Measurements from ENCODE around the gene FGD2.
"Not testable (repeated sequence)": the region's sequence is repeated elsewhere in the genome, so short reads cannot be mapped to it uniquely, and the experiment has no call there.

Gene FGD2

GRCh38 chr6:37041521-37041920 is 36.1 kb downstream of the FGD2 start:
- Histone ChIP-seq H2BK5ac (ENCODE audit: low read length) (no peak overlapping the region), H3K27ac (ENCODE audit: low read depth, low read length) (no peak overlapping the region), H4K8ac (ENCODE audit: low read depth, low read length) (no peak overlapping the region), H3K4ac (ENCODE audit: low read depth, low read length) (no peak overlapping the region), H2AK5ac (ENCODE audit: low read length) (no peak overlapping the region), H3K18ac (ENCODE audit: low read length) (no peak overlapping the region), H3K4me2 (ENCODE audit: low read length) (no peak overlapping the region), H3K36me3 (ENCODE audit: control insufficient read depth, insufficient read depth, low read length) (no peaks in the 10 kb centered on the region), H3K56ac (ENCODE audit: low read length) (no peak overlapping the region), H3K23ac (ENCODE audit: low read length) (no peak overlapping the region), H3K4me3 (ENCODE audit: low read length) (no peak overlapping the region), H3K27me3 (ENCODE audit: insufficient read depth, low read length, poor library complexity) (no peaks in the 10 kb centered on the region), H3K4me1 (ENCODE audit: control insufficient read depth, low read depth, low read length) (no peaks in the 10 kb centered on the region), H2BK15ac (replicated peaks; ENCODE audit: low read depth) (no peak overlapping the region), H3K79me2 (ENCODE audit: control insufficient read depth, insufficient read depth, low read length) (no peaks in the 10 kb centered on the region), H2BK120ac (ENCODE audit: low read depth, low read length) (no peak overlapping the region), H3K79me1 (ENCODE audit: low read length) (no peaks in the 10 kb centered on the region), H3K9ac (ENCODE audit: low read length) (no peak overlapping the region), H4K5ac (ENCODE audit: low read length) (no peak overlapping the region)
- WGBS (ENCODE audit: extremely low coverage, insufficient coverage, low lambda C conversion rate): no CpG with 5 or more reads among the region's 6 CpGs
- no peak for DNase-seq

GRCh38 chr6:37042150-37042549 is 36.7 kb downstream of the FGD2 start:
- H3K27me3 ChIP-seq (ENCODE audit: insufficient read depth, low read length, poor library complexity): no peaks in the 10 kb centered on the region
- H2BK15ac ChIP-seq (replicated peaks; ENCODE audit: low read depth): no peak overlapping the region
- H3K4me1 ChIP-seq (ENCODE audit: control insufficient read depth, low read depth, low read length): no peaks in the 10 kb centered on the region
- H3K23ac ChIP-seq (ENCODE audit: low read length): no peak overlapping the region
- H4K8ac ChIP-seq (ENCODE audit: low read depth, low read length): no peak overlapping the region
- no peaks in the 10 kb centered on the region for H3K79me2 ChIP-seq (ENCODE audit: control insufficient read depth, insufficient read depth, low read length)
- H3K36me3 ChIP-seq (ENCODE audit: control insufficient read depth, insufficient read depth, low read length): no peaks in the 10 kb centered on the region
- no peak overlapping the region for H3K4ac ChIP-seq (ENCODE audit: low read depth, low read length)
- WGBS (ENCODE audit: extremely low coverage, insufficient coverage, low lambda C conversion rate): no CpG with 5 or more reads among the region's 3 CpGs
- H3K18ac ChIP-seq (ENCODE audit: low read length): no peak overlapping the region
- no peaks in the 10 kb centered on the region for H3K79me1 ChIP-seq (ENCODE audit: low read length)
- H3K4me3 ChIP-seq (ENCODE audit: low read length): no peak overlapping the region
- no peak overlapping the region for H2BK5ac ChIP-seq (ENCODE audit: low read length)
- H2AK5ac ChIP-seq (ENCODE audit: low read length): no peak overlapping the region
- H3K56ac ChIP-seq (ENCODE audit: low read length): no peak overlapping the region
- no peak for DNase-seq
- H2BK120ac ChIP-seq (ENCODE audit: low read depth, low read length): no peak overlapping the region
- no peak overlapping the region for H4K5ac ChIP-seq (ENCODE audit: low read length)
- H3K27ac ChIP-seq (ENCODE audit: low read depth, low read length): no peak overlapping the region
- no peak overlapping the region for H3K4me2 ChIP-seq (ENCODE audit: low read length)
- no peak overlapping the region for H3K9ac ChIP-seq (ENCODE audit: low read length)

GRCh38 chr6:37043091-37043490 is 37.6 kb downstream of the FGD2 start:
- not testable (repeated sequence) for H3K79me2 ChIP-seq (ENCODE audit: control insufficient read depth, insufficient read depth, low read length); H3K4me3 ChIP-seq (ENCODE audit: low read length); H3K4me1 ChIP-seq (ENCODE audit: control insufficient read depth, low read depth, low read length); H2AK5ac ChIP-seq (ENCODE audit: low read length); H2BK5ac ChIP-seq (ENCODE audit: low read length); H3K79me1 ChIP-seq (ENCODE audit: low read length); H3K9ac ChIP-seq (ENCODE audit: low read length); H3K56ac ChIP-seq (ENCODE audit: low read length); H3K18ac ChIP-seq (ENCODE audit: low read length); H2BK120ac ChIP-seq (ENCODE audit: low read depth, low read length); H4K8ac ChIP-seq (ENCODE audit: low read depth, low read length); H2BK15ac ChIP-seq (replicated peaks; ENCODE audit: low read depth); H3K4ac ChIP-seq (ENCODE audit: low read depth, low read length); H3K23ac ChIP-seq (ENCODE audit: low read length); H3K4me2 ChIP-seq (ENCODE audit: low read length); H3K36me3 ChIP-seq (ENCODE audit: control insufficient read depth, insufficient read depth, low read length); DNase-seq; H4K5ac ChIP-seq (ENCODE audit: low read length); H3K27me3 ChIP-seq (ENCODE audit: insufficient read depth, low read length, poor library complexity); H3K27ac ChIP-seq (ENCODE audit: low read depth, low read length)
- WGBS (ENCODE audit: extremely low coverage, insufficient coverage, low lambda C conversion rate): no CpG with 5 or more reads among the region's 3 CpGs

DNA sequence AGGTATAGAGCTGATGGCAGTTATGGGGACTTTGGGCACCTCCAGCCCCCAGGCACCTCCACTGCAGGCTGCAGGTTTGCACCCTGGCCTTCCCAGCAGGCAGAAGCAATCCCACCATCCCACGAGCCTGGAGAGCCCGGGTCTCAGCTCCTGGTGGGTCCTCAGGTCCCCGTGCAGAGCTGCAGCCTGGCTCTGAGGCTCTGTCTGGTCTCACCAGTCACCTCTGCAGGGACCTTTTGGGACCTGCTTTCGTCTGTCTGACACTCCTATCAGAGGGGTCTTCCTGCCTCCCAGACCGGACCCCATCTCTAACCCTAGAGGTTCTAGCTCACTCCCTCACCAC is 41.9 kb downstream of the FGD2 start:
- no peak overlapping the region for H3K18ac ChIP-seq (ENCODE audit: low read length)
- H3K4me1 ChIP-seq (ENCODE audit: control insufficient read depth, low read depth, low read length): peaks cover 4% of the 10 kb centered on the region
- no peaks in the 10 kb centered on the region for H3K79me1 ChIP-seq (ENCODE audit: low read length)
- no peak overlapping the region for H2AK5ac ChIP-seq (ENCODE audit: low read length)
- no peak for DNase-seq
- H3K23ac ChIP-seq (ENCODE audit: low read length): no peak overlapping the region
- no peak overlapping the region for H3K27ac ChIP-seq (ENCODE audit: low read depth, low read length)
- no peaks in the 10 kb centered on the region for H3K27me3 ChIP-seq (ENCODE audit: insufficient read depth, low read length, poor library complexity)
- no CpG with 5 or more reads among the region's 5 CpGs for WGBS (ENCODE audit: extremely low coverage, insufficient coverage, low lambda C conversion rate)
- no peak overlapping the region for H3K4me3 ChIP-seq (ENCODE audit: low read length)
- H3K9ac ChIP-seq (ENCODE audit: low read length): no peak overlapping the region
- H4K5ac ChIP-seq (ENCODE audit: low read length): no peak overlapping the region
- H3K36me3 ChIP-seq (ENCODE audit: control insufficient read depth, insufficient read depth, low read length): no peaks in the 10 kb centered on the region
- no peak overlapping the region for H2BK5ac ChIP-seq (ENCODE audit: low read length)
- H4K8ac ChIP-seq (ENCODE audit: low read depth, low read length): no peak overlapping the region
- H2BK15ac ChIP-seq (replicated peaks; ENCODE audit: low read depth): no peak overlapping the region
- no peak overlapping the region for H3K56ac ChIP-seq (ENCODE audit: low read length)
- no peak overlapping the region for H3K4ac ChIP-seq (ENCODE audit: low read depth, low read length)
- no peak overlapping the region for H3K4me2 ChIP-seq (ENCODE audit: low read length)
- H3K79me2 ChIP-seq (ENCODE audit: control insufficient read depth, insufficient read depth, low read length): no peaks in the 10 kb centered on the region
- no peak overlapping the region for H2BK120ac ChIP-seq (ENCODE audit: low read depth, low read length)

- Histone ChIP-seq H3K4me2 (ENCODE audit: low read length) (no peak overlapping the region), H3K27me3 (ENCODE audit: insufficient read depth, low read length, poor library complexity) (no peaks in the 10 kb centered on the region), H3K79me1 (ENCODE audit: low read length) (no peaks in the 10 kb centered on the region), H3K9ac (ENCODE audit: low read length) (no peak overlapping the region), H3K23ac (ENCODE audit: low read length) (no peak overlapping the region), H3K4ac (ENCODE audit: low read depth, low read length) (no peak overlapping the region), H4K5ac (ENCODE audit: low read length) (no peak overlapping the region), H3K79me2 (ENCODE audit: control insufficient read depth, insufficient read depth, low read length) (no peaks in the 10 kb centered on the region), H3K4me1 (ENCODE audit: control insufficient read depth, low read depth, low read length) (peaks cover 4% of the 10 kb centered on the region), H4K8ac (ENCODE audit: low read depth, low read length) (no peak overlapping the region), H3K36me3 (ENCODE audit: control insufficient read depth, insufficient read depth, low read length) (no peaks in the 10 kb centered on the region), H3K27ac (ENCODE audit: low read depth, low read length) (no peak overlapping the region), H2AK5ac (ENCODE audit: low read length) (no peak overlapping the region), H2BK120ac (ENCODE audit: low read depth, low read length) (no peak overlapping the region), H3K4me3 (ENCODE audit: low read length) (no peak overlapping the region), H3K56ac (ENCODE audit: low read length) (no peak overlapping the region), H2BK5ac (ENCODE audit: low read length) (no peak overlapping the region), H3K18ac (ENCODE audit: low read length) (no peak overlapping the region), H2BK15ac (replicated peaks; ENCODE audit: low read depth) (no peak overlapping the region)
- WGBS (ENCODE audit: extremely low coverage, insufficient coverage, low lambda C conversion rate): no CpG with 5 or more reads among the region's 10 CpGs
- no peak for DNase-seq
Measured at GRCh38 chr6:37047689-37048402, 42.4 kb downstream of the FGD2 start.

DNA sequence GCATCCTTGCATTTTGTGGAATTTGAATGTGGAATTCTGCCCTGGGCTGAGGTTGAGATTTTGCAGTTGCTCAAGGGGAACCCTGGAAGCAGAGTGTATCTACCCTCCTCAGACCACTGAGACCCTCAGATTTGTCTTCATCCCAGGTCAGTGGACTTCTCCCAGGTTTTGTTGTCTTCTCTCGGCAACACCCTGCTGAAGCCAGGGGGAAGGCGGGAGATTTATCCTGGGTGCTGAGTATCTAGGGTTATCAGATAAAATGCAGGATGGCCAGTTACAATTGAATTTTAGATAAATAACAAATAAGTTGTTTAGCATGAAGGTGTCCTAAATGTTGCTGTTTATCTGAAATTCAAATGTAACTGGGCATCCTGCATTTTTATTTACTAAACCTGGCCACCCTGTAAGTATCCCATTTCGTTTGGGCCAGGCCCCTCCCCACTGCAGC is 43.0 kb downstream of the FGD2 start:
- no peak overlapping the region for H3K9ac ChIP-seq (ENCODE audit: low read length)
- H4K5ac ChIP-seq (ENCODE audit: low read length): no peak overlapping the region
- DNase-seq: no peak
- no peak overlapping the region for H3K4me3 ChIP-seq (ENCODE audit: low read length)
- no peak overlapping the region for H2BK5ac ChIP-seq (ENCODE audit: low read length)
- H2BK120ac ChIP-seq (ENCODE audit: low read depth, low read length): no peak overlapping the region
- H2AK5ac ChIP-seq (ENCODE audit: low read length): no peak overlapping the region
- no peak overlapping the region for H3K23ac ChIP-seq (ENCODE audit: low read length)
- no peak overlapping the region for H3K4ac ChIP-seq (ENCODE audit: low read depth, low read length)
- no CpG with 5 or more reads among the region's 3 CpGs for WGBS (ENCODE audit: extremely low coverage, insufficient coverage, low lambda C conversion rate)
- no peak overlapping the region for H3K18ac ChIP-seq (ENCODE audit: low read length)
- H3K27me3 ChIP-seq (ENCODE audit: insufficient read depth, low read length, poor library complexity): no peaks in the 10 kb centered on the region
- H4K8ac ChIP-seq (ENCODE audit: low read depth, low read length): no peak overlapping the region
- H2BK15ac ChIP-seq (replicated peaks; ENCODE audit: low read depth): no peak overlapping the region
- H3K4me2 ChIP-seq (ENCODE audit: low read length): no peak overlapping the region
- no peak overlapping the region for H3K27ac ChIP-seq (ENCODE audit: low read depth, low read length)
- peaks cover 4% of the 10 kb centered on the region for H3K4me1 ChIP-seq (ENCODE audit: control insufficient read depth, low read depth, low read length)
- H3K79me2 ChIP-seq (ENCODE audit: control insufficient read depth, insufficient read depth, low read length): no peaks in the 10 kb centered on the region
- H3K79me1 ChIP-seq (ENCODE audit: low read length): no peaks in the 10 kb centered on the region
- no peaks in the 10 kb centered on the region for H3K36me3 ChIP-seq (ENCODE audit: control insufficient read depth, insufficient read depth, low read length)
- H3K56ac ChIP-seq (ENCODE audit: low read length): no peak overlapping the region
